Hepatocyte (in vitro differentiated cells): Measurements from ENCODE around the gene FREM1. TPM values are rescaled to one million over a fixed set of nuclear protein-coding genes. Genes with fewer than 3 reads are reported as not detected.

ENCODE experiments used
- DNase-seq: peaks from one replicate; pipeline ENCODE4 v3.0.0-alpha.2; 2016; ENCODE audit warnings: low spot score
- H2AFZ ChIP-seq: fragments of 200-600 bp; sonication (generic); 2 replicates; pipeline ENCODE4 v1.6.0; 2016; ENCODE audit warnings: antibody characterized with exemption, mild to moderate bottlenecking
- H3K27ac ChIP-seq: fragments of 200-600 bp; sonication (generic); 2 replicates; pipeline ENCODE4 v1.5.1; 2016; ENCODE audit warnings: mild to moderate bottlenecking
- H3K27me3 ChIP-seq: fragments of 200-600 bp; sonication (generic); 2 replicates; pipeline ENCODE4 v1.6.1; 2016
- H3K36me3 ChIP-seq: fragments of 200-600 bp; sonication (generic); replicated peaks from 2 replicates; pipeline ENCODE4 v1.5.1; 2016; ENCODE audit warnings: low read depth; ENCODE audit not compliant: insufficient read depth
- H3K4me1 ChIP-seq: fragments of 200-600 bp; sonication (generic); 2 replicates; pipeline ENCODE4 v1.5.1; 2016; ENCODE audit warnings: mild to moderate bottlenecking, moderate library complexity; ENCODE audit not compliant: insufficient read depth
- H3K4me2 ChIP-seq: fragments of 200-600 bp; sonication (generic); 2 replicates; pipeline ENCODE4 v1.6.0; 2016
- H3K4me3 ChIP-seq: fragments of 200-600 bp; sonication (generic); 2 replicates; pipeline ENCODE4 v1.5.1; 2016; ENCODE audit warnings: mild to moderate bottlenecking
- H3K79me2 ChIP-seq: fragments of 200-600 bp; sonication (generic); 2 replicates; pipeline ENCODE4 v1.6.0; 2017; ENCODE audit warnings: mild to moderate bottlenecking
- H3K9me2 ChIP-seq: fragments of 200-600 bp; sonication (generic); replicated peaks from 2 replicates; pipeline ENCODE4 v1.6.0; 2017; ENCODE audit warnings: mild to moderate bottlenecking; ENCODE audit not compliant: insufficient read depth
- H3K9me3 ChIP-seq: fragments of 200-600 bp; sonication (generic); 2 replicates; pipeline ENCODE4 v1.5.1; 2016; ENCODE audit warnings: low read depth, mild to moderate bottlenecking
- H4K20me1 ChIP-seq: fragments of 200-600 bp; sonication (generic); 2 replicates; pipeline ENCODE4 v1.6.0; 2016; ENCODE audit warnings: mild to moderate bottlenecking; ENCODE audit not compliant: insufficient read depth, poor library complexity, severe bottlenecking
- EZH2 ChIP-seq: fragments of 200-600 bp; sonication (generic); IDR thresholded peaks from 2 replicates; pipeline ENCODE4 v1.6.1; 2016; ENCODE audit warnings: antibody characterized with exemption, mild to moderate bottlenecking, borderline replicate concordance
- EZH2phosphoT487 ChIP-seq: fragments of 200-600 bp; sonication (generic); IDR thresholded peaks from one replicate; pipeline ENCODE4 v1.6.1; 2018; ENCODE audit warnings: antibody characterized with exemption, mild to moderate bottlenecking, low read depth, moderate library complexity; ENCODE audit not compliant: unreplicated experiment, severe bottlenecking
- WGBS: methylation state at CpG from one replicate; pipeline ENCODE4 v1.1.6; 2016; ENCODE audit warnings: low lambda C conversion rate; ENCODE audit errors: missing lambda C conversion rate; 5-methylcytosine and 5-hydroxymethylcytosine counted together
- polyA plus RNA-seq: library from polyadenylated mRNA; unstranded; fragments of >200 nt; fragmentation: Nextera tagmentation; extraction: Ambion mirVana; gene quantifications from 2 replicates; pipeline ENCODE4 v1.2.1, GENCODE V29; 2016
- total RNA-seq: library from RNA; depleted of rRNA; stranded (reverse); fragments of >200 nt; gene quantifications from 2 replicates; pipeline ENCODE4 v1.2.3, GENCODE V29; 2014
- TF ChIP-seq, protein P1 (sequence below): fragments of 200-600 bp; sonication (generic); IDR thresholded peaks from 2 replicates; pipeline ENCODE4 v1.5.1; 2016; ENCODE audit warnings: antibody characterized with exemption, mild to moderate bottlenecking; ENCODE audit not compliant: poor library complexity

FREM1 gene
- total and polyA plus RNA-seq, 2 experiments from 2014 or later, result 9.7 to 36.1 TPM

DNA sequence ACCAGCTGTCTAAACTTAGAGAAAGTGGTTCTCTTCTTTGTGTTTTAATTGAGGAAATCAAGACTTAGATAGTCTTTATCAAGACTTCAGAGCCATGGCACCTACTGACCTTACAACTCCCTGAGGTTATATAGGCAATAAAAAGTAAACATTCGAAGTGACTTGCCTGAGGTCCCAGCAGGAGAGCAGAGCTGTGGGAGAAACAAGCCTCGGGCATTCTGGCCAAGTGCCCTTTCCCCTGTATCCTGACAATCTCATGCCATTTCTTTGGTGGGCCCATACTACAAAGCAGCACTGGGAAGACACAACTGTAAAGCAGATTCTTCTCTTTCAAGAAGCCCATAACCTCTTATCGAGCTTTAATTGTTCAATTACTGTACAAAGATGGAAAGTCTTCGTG, 23.1 kb downstream of the FREM1 start:
- TF ChIP-seq EZH2 (no peak), EZH2phosphoT487 (no peak)
- TF ChIP-seq, protein P1, sequence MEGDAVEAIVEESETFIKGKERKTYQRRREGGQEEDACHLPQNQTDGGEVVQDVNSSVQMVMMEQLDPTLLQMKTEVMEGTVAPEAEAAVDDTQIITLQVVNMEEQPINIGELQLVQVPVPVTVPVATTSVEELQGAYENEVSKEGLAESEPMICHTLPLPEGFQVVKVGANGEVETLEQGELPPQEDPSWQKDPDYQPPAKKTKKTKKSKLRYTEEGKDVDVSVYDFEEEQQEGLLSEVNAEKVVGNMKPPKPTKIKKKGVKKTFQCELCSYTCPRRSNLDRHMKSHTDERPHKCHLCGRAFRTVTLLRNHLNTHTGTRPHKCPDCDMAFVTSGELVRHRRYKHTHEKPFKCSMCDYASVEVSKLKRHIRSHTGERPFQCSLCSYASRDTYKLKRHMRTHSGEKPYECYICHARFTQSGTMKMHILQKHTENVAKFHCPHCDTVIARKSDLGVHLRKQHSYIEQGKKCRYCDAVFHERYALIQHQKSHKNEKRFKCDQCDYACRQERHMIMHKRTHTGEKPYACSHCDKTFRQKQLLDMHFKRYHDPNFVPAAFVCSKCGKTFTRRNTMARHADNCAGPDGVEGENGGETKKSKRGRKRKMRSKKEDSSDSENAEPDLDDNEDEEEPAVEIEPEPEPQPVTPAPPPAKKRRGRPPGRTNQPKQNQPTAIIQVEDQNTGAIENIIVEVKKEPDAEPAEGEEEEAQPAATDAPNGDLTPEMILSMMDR, result no peak
- no peak overlapping the region for H3K4me2 ChIP-seq
- no peaks in the 10 kb centered on the region for H3K27me3 ChIP-seq
- no peaks in the 10 kb centered on the region for H4K20me1 ChIP-seq
- H3K4me1 ChIP-seq, result peaks cover 27% of the 10 kb centered on the region
- H3K36me3 ChIP-seq, result no peaks in the 10 kb centered on the region
- peaks cover 81% of the 10 kb centered on the region for H3K79me2 ChIP-seq
- H3K27ac ChIP-seq, result peak overlapping the region; percentile 10
- no peak overlapping the region for H3K4me3 ChIP-seq
- no peak for DNase-seq
- no peaks in the 10 kb centered on the region for H3K9me3 ChIP-seq
- H3K9me2 ChIP-seq, result no peaks in the 10 kb centered on the region
- 35% methylated on average over 4 of the region's 4 CpGs for WGBS
- no peak overlapping the region for H2AFZ ChIP-seq

DNA sequence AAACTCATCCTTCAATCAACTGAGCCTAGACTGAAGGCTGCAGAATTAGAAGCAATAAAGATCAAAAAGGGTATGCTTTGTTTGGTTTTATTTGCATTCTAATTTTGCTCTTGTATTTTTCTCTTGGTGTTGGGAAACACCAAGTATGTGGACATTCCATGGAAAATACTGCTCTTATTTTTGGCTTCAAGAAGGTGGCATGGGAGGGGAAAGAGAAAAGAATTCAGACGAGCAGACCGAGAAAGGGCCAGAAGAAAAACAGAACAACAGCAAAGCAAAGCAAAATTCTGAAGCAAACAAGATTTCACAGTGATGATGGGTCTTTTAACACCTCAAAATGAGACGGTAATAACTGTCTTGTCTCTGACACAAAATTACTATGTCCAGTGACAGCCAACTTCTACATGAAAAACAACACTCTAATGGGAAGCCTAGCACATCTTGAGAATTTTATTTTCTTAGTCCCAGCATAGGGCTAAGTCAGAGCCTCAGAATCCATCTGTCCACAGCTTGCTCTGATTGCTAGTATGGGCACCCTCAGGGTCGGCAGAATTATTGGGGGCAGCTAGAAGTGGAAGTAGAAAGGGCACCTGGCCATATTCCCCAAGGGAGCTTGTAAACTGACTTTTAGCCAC, 26.8 kb downstream of the FREM1 start:
- Histone ChIP-seq H3K9me2 (no peaks in the 10 kb centered on the region), H3K36me3 (no peaks in the 10 kb centered on the region), H3K4me1 (peaks cover 25% of the 10 kb centered on the region), H2AFZ (no peak overlapping the region), H3K27ac (peak overlapping the region; percentile 54), H4K20me1 (no peaks in the 10 kb centered on the region), H3K79me2 (peaks cover 66% of the 10 kb centered on the region), H3K27me3 (no peaks in the 10 kb centered on the region), H3K4me2 (no peak overlapping the region), H3K4me3 (no peak overlapping the region), H3K9me3 (no peaks in the 10 kb centered on the region)
- DNase-seq, result no peak
- TF ChIP-seq, protein P1, result no peak
- no peak for TF ChIP-seq EZH2phosphoT487
- TF ChIP-seq EZH2, result no peak
- 63% methylated on average over 4 of the region's 4 CpGs for WGBS

DNA sequence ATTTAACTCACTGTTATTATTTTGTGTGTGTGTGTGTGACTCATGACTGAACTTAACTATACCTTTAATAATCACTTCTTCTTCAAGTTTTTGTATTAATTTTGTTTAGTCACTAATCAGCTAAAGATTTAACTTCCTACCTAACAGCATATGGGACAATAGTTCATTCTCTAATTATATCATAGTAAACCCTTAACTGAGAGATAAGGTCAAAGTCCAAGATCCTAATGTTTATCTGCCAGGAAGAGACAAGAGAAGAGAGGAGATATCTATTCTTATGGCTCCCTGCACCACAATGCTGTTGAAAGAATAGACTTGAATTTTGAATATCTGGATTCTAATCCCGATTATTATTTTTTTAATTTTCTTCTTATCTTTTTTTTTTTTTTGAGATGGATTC, 28.1 kb downstream of the FREM1 start:
- no peak for DNase-seq
- Histone ChIP-seq H3K4me3 (no peak overlapping the region), H3K79me2 (peaks cover 67% of the 10 kb centered on the region), H3K4me2 (no peak overlapping the region), H2AFZ (no peak overlapping the region), H3K9me3 (no peaks in the 10 kb centered on the region), H3K27ac (no peak overlapping the region), H4K20me1 (no peaks in the 10 kb centered on the region), H3K27me3 (no peaks in the 10 kb centered on the region), H3K36me3 (no peaks in the 10 kb centered on the region), H3K9me2 (no peaks in the 10 kb centered on the region), H3K4me1 (peaks cover 11% of the 10 kb centered on the region)
- TF ChIP-seq, protein P1, result no peak
- 89% methylated on average over 1 of the region's 1 CpG for WGBS

DNA sequence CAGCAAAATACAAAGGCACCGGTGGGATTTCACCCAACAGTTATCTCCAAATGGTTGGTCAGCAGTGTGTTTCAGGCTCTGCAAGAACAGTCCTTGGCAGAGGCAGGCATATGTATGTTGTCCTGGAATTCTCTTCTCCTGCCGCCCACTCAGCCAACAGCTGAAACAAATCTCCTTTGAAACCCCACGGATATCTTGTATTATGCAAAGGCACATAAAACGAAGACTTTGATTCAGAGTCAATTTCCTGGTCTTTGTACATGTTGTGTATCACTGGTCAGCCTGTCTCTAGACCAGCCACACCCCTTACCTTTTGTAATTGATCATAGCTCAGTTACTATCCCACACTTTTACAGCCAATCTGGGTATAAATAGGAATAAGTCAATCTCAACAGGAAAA, 29.2 kb downstream of the FREM1 start:
- H3K9me3 ChIP-seq, result no peaks in the 10 kb centered on the region
- H3K4me1 ChIP-seq, result peaks cover 7% of the 10 kb centered on the region
- H3K9me2 ChIP-seq, result no peaks in the 10 kb centered on the region
- 48% methylated on average over 4 of the region's 4 CpGs for WGBS
- DNase-seq, result no peak
- H3K36me3 ChIP-seq, result no peaks in the 10 kb centered on the region
- no peaks in the 10 kb centered on the region for H4K20me1 ChIP-seq
- no peaks in the 10 kb centered on the region for H3K27me3 ChIP-seq
- H3K4me3 ChIP-seq, result no peak overlapping the region
- no peak overlapping the region for H3K27ac ChIP-seq
- H3K79me2 ChIP-seq, result peaks cover 61% of the 10 kb centered on the region
- H2AFZ ChIP-seq, result no peak overlapping the region
- peak overlapping the region; percentile 19 for H3K4me2 ChIP-seq
- TF ChIP-seq EZH2phosphoT487 (no peak), EZH2 (no peak)
- TF ChIP-seq, protein P1, result no peak
